Measurements from ENCODE around the gene ENTPD8.
"Not testable (repeated sequence)": the region's sequence is repeated elsewhere in the genome, so short reads cannot be mapped to it uniquely, and the experiment has no call there.

Gene ENTPD8

GRCh38 chr9:137476856-137477255 is 35.7 kb upstream of the ENTPD8 start:
- no peak for DNase-seq (ENCODE audit: low spot score)

- no peak for DNase-seq (ENCODE audit: low spot score)
Measured at GRCh38 chr9:137475666-137476065, 34.5 kb upstream of the ENTPD8 start.

DNA sequence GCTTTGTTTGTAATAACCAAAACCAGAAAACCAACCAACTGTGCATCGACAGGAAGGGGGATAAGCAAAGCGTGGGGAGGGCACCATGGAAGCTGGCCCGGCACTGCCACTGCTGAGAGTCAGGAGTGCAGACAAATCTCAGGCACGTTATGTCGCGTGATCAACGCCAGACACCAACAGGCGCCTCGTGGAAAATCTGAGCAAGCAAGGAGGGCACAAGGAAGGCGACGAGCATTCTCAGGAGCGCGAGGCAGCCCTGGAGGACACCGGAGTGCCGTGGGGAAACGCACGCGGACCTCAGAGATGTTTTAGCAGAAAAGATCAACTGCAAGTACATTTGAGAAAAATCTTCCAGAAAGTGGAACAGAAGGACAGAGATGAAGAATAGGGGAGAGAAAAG is 33.1 kb upstream of the ENTPD8 start:
- DNase-seq (ENCODE audit: low spot score): no peak

DNA sequence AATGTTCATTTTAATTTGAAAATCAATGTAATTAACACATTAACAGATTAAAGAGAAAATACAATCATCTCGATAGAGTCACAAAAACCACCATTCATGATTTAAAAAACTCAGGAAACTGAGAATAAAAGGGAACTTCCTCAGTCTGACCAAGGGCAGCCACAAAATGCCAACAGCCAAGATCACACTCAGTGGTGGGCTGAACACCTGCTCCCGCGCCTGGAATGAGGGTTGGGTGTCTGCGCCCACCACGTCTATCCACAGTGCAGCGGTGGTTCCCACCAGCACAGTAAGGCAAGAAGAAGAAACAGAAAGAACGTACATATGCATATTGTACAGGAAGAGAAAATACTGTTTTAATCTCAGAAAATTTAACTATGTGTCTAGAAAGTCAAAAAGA is 29.6 kb upstream of the ENTPD8 start:
- no peak for DNase-seq (ENCODE audit: low spot score)

DNA sequence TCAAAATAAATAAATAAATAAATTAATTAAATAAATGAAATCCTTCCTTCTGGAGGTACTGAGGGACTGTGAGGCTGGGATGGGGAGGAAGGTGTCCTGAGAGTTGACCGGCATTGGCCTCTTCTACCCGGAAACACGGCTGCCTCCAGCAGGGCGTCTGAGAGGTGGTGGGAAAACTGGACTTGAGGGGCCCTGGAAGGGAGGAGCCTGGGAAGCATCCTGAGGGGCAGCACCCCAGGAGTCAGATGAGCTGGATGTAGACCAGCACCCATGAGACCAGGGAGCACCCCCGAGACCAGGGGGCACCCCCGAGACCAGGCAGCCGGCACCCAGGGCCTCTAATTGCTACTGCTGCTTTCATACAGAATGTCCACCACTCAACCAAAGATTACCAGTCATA is 26.7 kb upstream of the ENTPD8 start:
- no peak for DNase-seq (ENCODE audit: low spot score)

DNA sequence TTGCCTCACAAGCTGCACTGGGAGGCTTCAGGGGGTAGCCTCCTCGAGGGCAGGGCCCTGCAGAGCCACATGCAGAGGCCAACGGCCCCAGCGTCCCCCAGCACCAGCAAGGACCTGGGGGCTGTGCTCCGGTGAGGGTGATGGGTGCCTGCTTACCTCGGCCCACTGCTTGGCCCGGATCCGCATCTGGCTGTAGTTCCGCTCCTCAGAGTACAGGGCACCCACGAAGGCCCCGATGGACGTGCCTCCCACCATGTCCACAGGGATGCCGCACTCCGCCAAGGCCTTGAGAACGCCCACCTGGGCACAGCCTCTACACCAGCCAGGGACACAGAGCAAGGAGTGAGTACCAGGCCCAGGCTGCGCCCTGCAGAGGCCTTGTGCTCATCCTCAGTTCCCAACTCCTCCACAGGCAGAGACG is 26.0 kb upstream of the ENTPD8 start:
- DNase-seq (ENCODE audit: low spot score): no peak

- not testable (repeated sequence) for DNase-seq (ENCODE audit: low spot score)
Measured at GRCh38 chr9:137466389-137467085, 25.4 kb upstream of the ENTPD8 start.

- no peak for DNase-seq (ENCODE audit: low spot score)
Measured at GRCh38 chr9:137465720-137466388, 24.7 kb upstream of the ENTPD8 start.

DNA sequence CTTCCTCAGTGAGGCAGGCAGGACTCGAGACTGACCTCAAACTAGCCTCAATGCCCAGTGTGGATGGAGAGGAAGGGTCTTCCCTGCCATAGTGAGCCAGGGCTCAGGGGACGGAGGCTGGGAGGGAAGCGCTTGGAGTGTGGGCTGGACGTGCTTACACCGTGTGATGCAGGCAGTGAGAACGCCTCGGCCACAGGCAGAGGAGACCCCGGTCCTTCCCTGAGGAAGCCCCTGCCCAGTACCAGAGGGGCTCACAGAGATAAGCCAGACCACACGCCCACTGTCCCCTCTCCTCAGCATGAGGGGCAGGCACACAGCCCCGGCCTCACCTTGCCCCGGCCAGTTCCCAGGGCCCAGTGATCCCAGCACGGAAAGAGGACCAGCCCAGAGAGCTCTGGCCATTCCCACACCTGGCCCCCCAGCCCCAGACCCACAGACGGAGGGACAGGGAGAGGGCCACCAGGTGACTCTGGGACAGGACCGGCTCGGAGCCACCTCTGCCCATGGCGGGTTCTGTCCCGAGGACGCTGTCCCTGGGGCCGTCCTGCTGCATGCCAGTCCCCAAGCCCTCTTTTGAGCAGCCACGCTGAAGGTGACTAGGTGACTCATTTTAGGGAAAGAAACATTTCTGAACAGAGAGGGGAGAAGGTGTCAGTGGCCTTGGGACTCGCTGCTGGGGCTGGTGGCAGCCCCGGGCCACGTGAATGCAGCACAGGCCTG is 24.0 kb upstream of the ENTPD8 start:
- no peak for DNase-seq (ENCODE audit: low spot score)

- DNase-seq (ENCODE audit: low spot score): no peak
Measured at GRCh38 chr9:137464291-137464999, 23.3 kb upstream of the ENTPD8 start.

DNA sequence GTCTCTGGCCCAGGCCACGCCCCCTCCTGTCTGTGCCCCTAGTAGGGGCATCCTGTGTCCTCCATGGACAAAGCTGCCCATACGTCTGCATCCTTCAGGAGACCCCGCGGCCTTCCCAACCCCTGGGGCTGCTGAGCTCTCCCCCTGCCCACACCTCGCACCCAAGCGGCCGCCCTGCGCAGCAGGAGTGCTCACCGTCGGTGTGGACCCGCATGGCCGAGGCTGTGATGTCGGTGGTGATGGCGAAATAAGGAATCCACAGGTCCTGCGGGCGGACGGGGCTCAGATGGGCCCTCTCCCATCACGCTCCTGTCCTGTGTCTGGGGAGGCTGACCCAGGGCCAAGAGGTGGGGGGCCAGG is 22.8 kb upstream of the ENTPD8 start:
- no peak for DNase-seq (ENCODE audit: low spot score)

DNA sequence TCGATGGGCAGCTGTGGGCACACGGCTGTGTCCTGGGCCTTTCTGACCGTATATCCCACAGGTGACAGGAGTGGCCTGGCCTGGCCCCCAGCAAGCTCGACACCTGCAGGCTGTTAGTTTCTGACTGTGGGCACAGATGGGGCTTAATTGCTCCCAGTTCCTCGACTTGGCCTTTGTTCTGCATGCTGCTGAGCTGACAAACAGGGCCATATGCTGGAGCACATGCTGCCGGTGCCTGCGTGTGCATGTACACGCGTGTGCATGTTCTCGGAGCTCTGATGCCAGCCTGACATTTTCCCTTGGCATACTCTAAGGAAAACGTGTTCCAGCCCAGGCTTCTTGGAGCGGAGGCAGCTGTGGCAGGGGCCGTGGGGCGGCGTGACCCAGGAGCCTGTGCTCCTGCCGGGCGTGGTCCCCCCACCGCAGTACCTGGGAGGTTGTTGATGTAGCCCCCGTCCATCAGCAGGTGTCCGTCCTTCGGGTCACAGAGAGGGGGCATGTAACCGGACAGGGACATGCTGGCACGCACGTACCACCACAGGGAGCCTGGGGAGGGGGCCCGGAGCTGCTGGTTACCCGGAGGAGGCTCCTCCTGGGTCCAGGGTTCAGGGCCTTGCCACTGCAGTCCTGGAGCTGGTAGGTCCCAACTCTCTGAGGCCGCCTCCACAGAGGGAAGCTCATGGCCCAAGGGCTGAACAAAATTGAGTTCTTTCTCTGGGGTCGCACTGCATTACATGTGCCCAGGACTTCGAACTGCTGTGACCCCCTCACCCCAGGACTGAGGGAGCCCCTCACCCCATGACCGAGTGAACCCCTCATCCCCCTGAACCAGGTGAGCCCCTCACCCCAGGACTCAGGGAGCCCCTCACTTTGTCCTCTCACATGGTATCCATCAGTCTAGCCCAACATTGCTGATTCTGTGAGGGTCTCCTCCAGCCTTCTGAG is 22.1 kb upstream of the ENTPD8 start:
- DNase-seq (ENCODE audit: low spot score): no peak

GRCh38 chr9:137462396-137462985 is 21.3 kb upstream of the ENTPD8 start:
- DNase-seq (ENCODE audit: low spot score): no peak

DNA sequence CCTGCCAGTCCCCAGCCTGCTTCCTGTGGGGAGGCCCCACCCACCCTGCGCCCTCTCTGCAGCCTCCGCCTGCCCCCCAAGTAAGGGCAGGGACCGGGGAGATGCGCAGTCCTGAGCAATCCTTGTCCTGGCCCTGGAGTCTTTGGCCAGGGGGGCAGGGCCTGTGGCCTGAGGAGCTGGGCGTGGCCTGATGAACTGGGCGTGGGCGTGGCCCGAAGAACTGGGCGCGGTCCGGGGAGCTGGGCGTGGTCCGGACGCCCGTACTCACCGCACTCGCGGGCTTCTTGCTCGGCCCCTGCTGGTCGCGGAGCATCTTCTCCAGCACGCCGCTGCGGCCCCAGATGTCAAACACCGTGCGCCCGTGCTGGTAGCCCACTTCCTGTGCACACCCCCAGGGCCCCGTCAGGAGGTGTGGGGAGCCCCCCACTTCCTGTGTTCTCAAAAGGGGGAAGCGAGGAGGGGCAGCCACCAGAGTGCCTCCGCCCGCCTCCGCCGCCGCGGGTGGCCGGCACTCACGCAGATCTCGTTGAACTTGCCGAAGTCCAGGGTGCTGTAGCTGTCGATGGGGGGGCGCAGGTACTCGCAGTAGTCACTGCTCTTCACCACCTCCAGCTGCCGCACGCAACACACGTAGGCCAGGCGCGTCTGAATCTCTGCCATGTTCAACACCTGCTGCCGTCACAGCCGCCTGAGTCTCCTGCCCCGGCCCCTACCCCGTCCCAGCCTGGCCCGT is 20.7 kb upstream of the ENTPD8 start:
- peak; percentile 87 for DNase-seq (ENCODE audit: low spot score)

- no peak for DNase-seq (ENCODE audit: low spot score)
Measured at GRCh38 chr9:137461316-137461662, 20.1 kb upstream of the ENTPD8 start.

GRCh38 chr9:137460363-137461315 is 19.5 kb upstream of the ENTPD8 start:
- DNase-seq (ENCODE audit: low spot score): no peak

DNA sequence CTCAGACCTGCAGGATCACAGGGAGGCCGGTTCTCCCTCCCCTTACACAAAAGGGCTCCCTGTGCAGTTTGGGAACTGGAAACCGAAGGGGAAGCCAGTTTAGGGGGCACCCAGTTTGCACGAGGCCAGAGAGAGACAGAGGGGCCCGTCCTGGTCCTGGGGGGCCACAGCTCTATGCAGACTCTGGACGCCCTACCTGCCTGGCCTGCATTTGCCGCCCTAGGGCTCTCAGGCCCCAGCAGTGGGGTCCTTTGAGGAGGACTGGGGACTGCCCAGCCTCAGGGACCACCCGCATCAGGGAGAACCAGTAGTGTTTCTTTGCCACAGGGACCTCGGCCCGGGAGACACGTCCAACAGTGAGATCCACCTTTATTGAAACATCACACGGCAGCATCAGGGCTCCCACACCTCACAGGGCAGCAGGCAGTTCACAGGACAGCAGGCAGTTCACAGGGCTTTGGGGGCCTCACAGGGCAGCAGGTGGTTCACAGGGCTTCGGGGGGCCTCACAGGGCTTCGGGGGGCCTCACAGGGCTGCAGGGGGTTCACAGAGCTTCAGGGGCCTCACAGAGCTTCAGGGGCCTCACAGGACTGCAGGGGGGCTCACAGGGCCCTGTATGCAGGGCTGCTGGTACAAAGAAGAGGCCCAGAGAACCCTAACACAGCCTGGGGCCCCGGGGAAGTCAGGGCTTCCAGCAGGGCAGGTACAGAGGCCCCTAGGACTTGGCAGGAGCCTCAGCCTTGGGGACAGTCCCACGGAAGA is 18.6 kb upstream of the ENTPD8 start:
- DNase-seq (ENCODE audit: low spot score): no peak

DNA sequence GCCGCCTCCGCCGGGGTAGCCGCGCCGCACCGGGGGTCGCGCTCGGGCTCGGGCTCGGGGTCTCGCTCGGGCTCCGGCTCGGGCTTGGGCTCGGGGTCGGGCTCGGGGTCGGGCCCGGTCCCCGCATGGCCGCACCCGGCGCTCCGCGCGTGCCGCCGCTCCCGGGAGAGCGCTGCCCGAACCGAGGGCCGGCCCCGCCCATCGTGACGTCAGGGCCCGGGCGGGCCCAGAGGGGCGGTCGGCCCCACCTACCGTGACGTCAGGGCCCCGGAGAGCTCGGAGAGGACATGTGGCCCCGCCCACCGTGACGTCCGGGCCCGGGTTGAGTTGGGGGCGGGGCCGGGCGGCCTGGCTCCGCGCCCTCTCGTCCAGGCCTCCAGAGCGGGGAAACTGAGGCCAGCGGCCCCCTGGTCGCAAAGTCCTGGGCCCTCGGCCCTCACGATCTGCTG is 18.0 kb upstream of the ENTPD8 start, which contains the start of gene NSMF:
Gene NSMF (minus strand): TSS at position 183 of the 449 bp plus-strand sequence. CDS start 232 bp downstream, outside the sequence.
- peak; percentile 100 for DNase-seq (ENCODE audit: low spot score)
